Measurements from ENCODE around the gene KTI12.

Gene KTI12

GRCh38 chr1:52056163-52056936 lies 22.7 kb upstream of the KTI12 start, which contains the start of gene BTF3L4 (continued):
- TF ChIP-seq ZNF768 (tag by site-specific recombination; IDR thresholded peaks at IDR 0.05) (peak; percentile 74; the same call in 1 of the 2 replicates), ZNF404 (tag by site-specific recombination; IDR thresholded peaks at IDR 0.05) (no peak), GLIS2 (tag by site-specific recombination; IDR thresholded peaks at IDR 0.05) (peak; percentile 98), YY2 (tag by site-specific recombination; IDR thresholded peaks at IDR 0.05) (peak; percentile 48; the same call in 1 of the 2 replicates), ZNF335 (tag by site-specific recombination; conservative IDR thresholded peaks at IDR 0.05) (peak; percentile 70; the same call in 1 of the 2 replicates), CTCF (tag by site-specific recombination; IDR thresholded peaks at IDR 0.05) (peak; percentile 47), KLF16 (tag by site-specific recombination; IDR thresholded peaks at IDR 0.05) (peak; percentile 84), ZBTB48 (tag by site-specific recombination; IDR thresholded peaks at IDR 0.05) (peak; percentile 64), SP2 (tag by site-specific recombination; IDR thresholded peaks at IDR 0.05) (peak; percentile 90), PRDM10 (tag by site-specific recombination; IDR thresholded peaks at IDR 0.05) (0 out of 2 replicates have a peak, but pooled peaks have one; percentile 32), ZBTB11 (tag by site-specific recombination; conservative IDR thresholded peaks at IDR 0.05; ENCODE audit: low read depth) (peak; percentile 72), ZSCAN16 (tag by site-specific recombination; IDR thresholded peaks at IDR 0.05) (no peak), REST (tag by site-specific recombination; IDR thresholded peaks at IDR 0.05) (0 out of 2 replicates have a peak, but pooled peaks have one; percentile 22), SP7 (tag by site-specific recombination; IDR thresholded peaks at IDR 0.05) (peak; percentile 63), ZNF843 (tag by site-specific recombination; IDR thresholded peaks at IDR 0.05) (peak; percentile 48; the same call in 1 of the 2 replicates), YY1 (tag by site-specific recombination; IDR thresholded peaks at IDR 0.05) (peak; percentile 84), ZXDB (tag by site-specific recombination; IDR thresholded peaks at IDR 0.05) (peak; percentile 27; the same call in 1 of the 2 replicates), ZFHX2 (tag by site-specific recombination; conservative IDR thresholded peaks at IDR 0.05) (peak; percentile 93), GLIS1 (tag by site-specific recombination; IDR thresholded peaks at IDR 0.05) (peak; percentile 97), ZBTB7A (tag by site-specific recombination; IDR thresholded peaks at IDR 0.05; ENCODE audit: low read depth) (peak; percentile 84), ZNF391 (tag by site-specific recombination; IDR thresholded peaks at IDR 0.05; ENCODE audit: borderline replicate concordance, low read depth) (peak; percentile 48; the same call in 1 of the 2 replicates), ZNF501 (tag by site-specific recombination; IDR thresholded peaks at IDR 0.05) (peak; percentile 80), EGR2 (tag by site-specific recombination; IDR thresholded peaks at IDR 0.05; ENCODE audit: low read depth) (peak; percentile 92), ZNF585B (tag by site-specific recombination; IDR thresholded peaks at IDR 0.05) (no peak), ZNF398 (tag by site-specific recombination; IDR thresholded peaks at IDR 0.05) (0 out of 2 replicates have a peak, but pooled peaks have one; percentile 46)
